ENCODE results near the gene RNF212.

DNA sequence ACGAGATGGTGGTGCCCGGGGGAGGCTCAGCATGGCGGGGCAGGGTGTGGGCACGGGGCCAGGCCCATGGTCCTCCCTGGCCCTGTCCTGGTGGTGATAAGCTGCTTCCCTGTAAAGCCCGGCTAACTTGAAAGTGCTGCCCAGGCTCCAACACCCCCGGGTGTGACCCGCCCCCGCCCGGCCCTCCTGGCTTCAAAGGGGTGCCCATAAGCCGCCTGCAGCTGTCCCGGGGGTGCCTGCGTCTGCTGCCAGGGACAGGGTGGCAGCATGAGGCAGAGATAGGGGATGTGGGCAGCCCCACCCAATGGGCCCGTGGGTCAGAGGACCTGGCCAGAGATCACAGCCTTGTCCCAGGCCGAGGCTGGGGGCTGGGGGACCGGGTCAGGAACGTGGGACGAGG, 83.8 kb downstream of the RNF212 start:
- TF ChIP-seq POLR2AphosphoS5 (IDR thresholded peaks at IDR 0.05; ENCODE audit: low read depth, low read length) (no peak), SIN3A (IDR thresholded peaks at IDR 0.05; ENCODE audit: borderline replicate concordance, insufficient read depth, low read length) (no peak), TAF1 (IDR thresholded peaks at IDR 0.05; ENCODE audit: borderline replicate concordance, insufficient read depth, low read length) (no peak)
- TF ChIP-seq, protein P1, sequence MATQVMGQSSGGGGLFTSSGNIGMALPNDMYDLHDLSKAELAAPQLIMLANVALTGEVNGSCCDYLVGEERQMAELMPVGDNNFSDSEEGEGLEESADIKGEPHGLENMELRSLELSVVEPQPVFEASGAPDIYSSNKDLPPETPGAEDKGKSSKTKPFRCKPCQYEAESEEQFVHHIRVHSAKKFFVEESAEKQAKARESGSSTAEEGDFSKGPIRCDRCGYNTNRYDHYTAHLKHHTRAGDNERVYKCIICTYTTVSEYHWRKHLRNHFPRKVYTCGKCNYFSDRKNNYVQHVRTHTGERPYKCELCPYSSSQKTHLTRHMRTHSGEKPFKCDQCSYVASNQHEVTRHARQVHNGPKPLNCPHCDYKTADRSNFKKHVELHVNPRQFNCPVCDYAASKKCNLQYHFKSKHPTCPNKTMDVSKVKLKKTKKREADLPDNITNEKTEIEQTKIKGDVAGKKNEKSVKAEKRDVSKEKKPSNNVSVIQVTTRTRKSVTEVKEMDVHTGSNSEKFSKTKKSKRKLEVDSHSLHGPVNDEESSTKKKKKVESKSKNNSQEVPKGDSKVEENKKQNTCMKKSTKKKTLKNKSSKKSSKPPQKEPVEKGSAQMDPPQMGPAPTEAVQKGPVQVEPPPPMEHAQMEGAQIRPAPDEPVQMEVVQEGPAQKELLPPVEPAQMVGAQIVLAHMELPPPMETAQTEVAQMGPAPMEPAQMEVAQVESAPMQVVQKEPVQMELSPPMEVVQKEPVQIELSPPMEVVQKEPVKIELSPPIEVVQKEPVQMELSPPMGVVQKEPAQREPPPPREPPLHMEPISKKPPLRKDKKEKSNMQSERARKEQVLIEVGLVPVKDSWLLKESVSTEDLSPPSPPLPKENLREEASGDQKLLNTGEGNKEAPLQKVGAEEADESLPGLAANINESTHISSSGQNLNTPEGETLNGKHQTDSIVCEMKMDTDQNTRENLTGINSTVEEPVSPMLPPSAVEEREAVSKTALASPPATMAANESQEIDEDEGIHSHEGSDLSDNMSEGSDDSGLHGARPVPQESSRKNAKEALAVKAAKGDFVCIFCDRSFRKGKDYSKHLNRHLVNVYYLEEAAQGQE (IDR thresholded peaks at IDR 0.05; ENCODE audit: insufficient read depth in 1 of 2, low read depth in 2 of 2, low read length in 2 of 2) = no peak
